ENCODE measurements around the gene HRH3.

The HRH3 gene

GRCh38 chr20:62254021-62254724, 34.1 kb upstream of the HRH3 start:
- Histone ChIP-seq H3K4me1 (ENCODE audit: control insufficient read depth, insufficient read depth, low read length) (no peaks in the 10 kb centered on the region), H3K36me3 (ENCODE audit: control insufficient read depth, insufficient read depth, low read length) (peaks cover 2% of the 10 kb centered on the region), H3K27ac (ENCODE audit: low read depth, low read length) (no peak overlapping the region), H3K9ac (ENCODE audit: low read length) (no peak overlapping the region), H3K27me3 (ENCODE audit: control insufficient read depth, insufficient read depth, low read length) (no peaks in the 10 kb centered on the region), H3K4me3 (ENCODE audit: low read length) (no peak overlapping the region)

GRCh38 chr20:62253398-62253797, 33.3 kb upstream of the HRH3 start:
- no peak overlapping the region for H3K27ac ChIP-seq (ENCODE audit: low read depth, low read length)
- no peak overlapping the region for H3K9ac ChIP-seq (ENCODE audit: low read length)
- peaks cover 2% of the 10 kb centered on the region for H3K36me3 ChIP-seq (ENCODE audit: control insufficient read depth, insufficient read depth, low read length)
- H3K27me3 ChIP-seq (ENCODE audit: control insufficient read depth, insufficient read depth, low read length) = no peaks in the 10 kb centered on the region
- no peaks in the 10 kb centered on the region for H3K4me1 ChIP-seq (ENCODE audit: control insufficient read depth, insufficient read depth, low read length)
- H3K4me3 ChIP-seq (ENCODE audit: low read length) = no peak overlapping the region

- no peaks in the 10 kb centered on the region for H3K4me1 ChIP-seq (ENCODE audit: control insufficient read depth, insufficient read depth, low read length)
- H3K9ac ChIP-seq (ENCODE audit: low read length) = no peak overlapping the region
- H3K27me3 ChIP-seq (ENCODE audit: control insufficient read depth, insufficient read depth, low read length) = no peaks in the 10 kb centered on the region
- peaks cover 2% of the 10 kb centered on the region for H3K36me3 ChIP-seq (ENCODE audit: control insufficient read depth, insufficient read depth, low read length)
- no peak overlapping the region for H3K27ac ChIP-seq (ENCODE audit: low read depth, low read length)
- H3K4me3 ChIP-seq (ENCODE audit: low read length) = no peak overlapping the region
Observed at GRCh38 chr20:62252342-62252966, 32.4 kb upstream of the HRH3 start.

GRCh38 chr20:62248890-62249560, 28.9 kb upstream of the HRH3 start:
- Histone ChIP-seq H3K27ac (ENCODE audit: low read depth, low read length) (no peak overlapping the region), H3K4me3 (ENCODE audit: low read length) (no peak overlapping the region), H3K27me3 (ENCODE audit: control insufficient read depth, insufficient read depth, low read length) (no peaks in the 10 kb centered on the region), H3K4me1 (ENCODE audit: control insufficient read depth, insufficient read depth, low read length) (no peaks in the 10 kb centered on the region), H3K9ac (ENCODE audit: low read length) (no peak overlapping the region), H3K36me3 (ENCODE audit: control insufficient read depth, insufficient read depth, low read length) (no peaks in the 10 kb centered on the region)

GRCh38 chr20:62246872-62247652, 27.0 kb upstream of the HRH3 start:
- no peaks in the 10 kb centered on the region for H3K4me1 ChIP-seq (ENCODE audit: control insufficient read depth, insufficient read depth, low read length)
- no peaks in the 10 kb centered on the region for H3K27me3 ChIP-seq (ENCODE audit: control insufficient read depth, insufficient read depth, low read length)
- H3K9ac ChIP-seq (ENCODE audit: low read length) = no peak overlapping the region
- no peak overlapping the region for H3K27ac ChIP-seq (ENCODE audit: low read depth, low read length)
- no peaks in the 10 kb centered on the region for H3K36me3 ChIP-seq (ENCODE audit: control insufficient read depth, insufficient read depth, low read length)
- no peak overlapping the region for H3K4me3 ChIP-seq (ENCODE audit: low read length)

GRCh38 chr20:62246431-62246830, 26.4 kb upstream of the HRH3 start:
- Histone ChIP-seq H3K27ac (ENCODE audit: low read depth, low read length) (no peak overlapping the region), H3K27me3 (ENCODE audit: control insufficient read depth, insufficient read depth, low read length) (no peaks in the 10 kb centered on the region), H3K36me3 (ENCODE audit: control insufficient read depth, insufficient read depth, low read length) (no peaks in the 10 kb centered on the region), H3K9ac (ENCODE audit: low read length) (no peak overlapping the region), H3K4me3 (ENCODE audit: low read length) (no peak overlapping the region), H3K4me1 (ENCODE audit: control insufficient read depth, insufficient read depth, low read length) (no peaks in the 10 kb centered on the region)

- Histone ChIP-seq H3K4me3 (ENCODE audit: low read length) (no peak overlapping the region), H3K27me3 (ENCODE audit: control insufficient read depth, insufficient read depth, low read length) (no peaks in the 10 kb centered on the region), H3K9ac (ENCODE audit: low read length) (no peak overlapping the region), H3K36me3 (ENCODE audit: control insufficient read depth, insufficient read depth, low read length) (no peaks in the 10 kb centered on the region), H3K4me1 (ENCODE audit: control insufficient read depth, insufficient read depth, low read length) (no peaks in the 10 kb centered on the region), H3K27ac (ENCODE audit: low read depth, low read length) (no peak overlapping the region)
Observed at GRCh38 chr20:62245911-62246280, 25.8 kb upstream of the HRH3 start.

- H3K4me3 ChIP-seq (ENCODE audit: low read length) = no peak overlapping the region
- no peaks in the 10 kb centered on the region for H3K27me3 ChIP-seq (ENCODE audit: control insufficient read depth, insufficient read depth, low read length)
- H3K27ac ChIP-seq (ENCODE audit: low read depth, low read length) = no peak overlapping the region
- H3K4me1 ChIP-seq (ENCODE audit: control insufficient read depth, insufficient read depth, low read length) = no peaks in the 10 kb centered on the region
- no peak overlapping the region for H3K9ac ChIP-seq (ENCODE audit: low read length)
- no peaks in the 10 kb centered on the region for H3K36me3 ChIP-seq (ENCODE audit: control insufficient read depth, insufficient read depth, low read length)
Observed at GRCh38 chr20:62244644-62245108, 24.6 kb upstream of the HRH3 start.

- H3K9ac ChIP-seq (ENCODE audit: low read length) = no peak overlapping the region
- H3K27me3 ChIP-seq (ENCODE audit: control insufficient read depth, insufficient read depth, low read length) = no peaks in the 10 kb centered on the region
- H3K4me3 ChIP-seq (ENCODE audit: low read length) = no peak overlapping the region
- H3K27ac ChIP-seq (ENCODE audit: low read depth, low read length) = no peak overlapping the region
- peaks cover 4% of the 10 kb centered on the region for H3K4me1 ChIP-seq (ENCODE audit: control insufficient read depth, insufficient read depth, low read length)
- no peaks in the 10 kb centered on the region for H3K36me3 ChIP-seq (ENCODE audit: control insufficient read depth, insufficient read depth, low read length)
Observed at GRCh38 chr20:62243906-62244515, 23.9 kb upstream of the HRH3 start.

GRCh38 chr20:62243106-62243505, 23.0 kb upstream of the HRH3 start:
- H3K4me1 ChIP-seq (ENCODE audit: control insufficient read depth, insufficient read depth, low read length) = peaks cover 4% of the 10 kb centered on the region
- H3K36me3 ChIP-seq (ENCODE audit: control insufficient read depth, insufficient read depth, low read length) = no peaks in the 10 kb centered on the region
- H3K27me3 ChIP-seq (ENCODE audit: control insufficient read depth, insufficient read depth, low read length) = no peaks in the 10 kb centered on the region
- H3K27ac ChIP-seq (ENCODE audit: low read depth, low read length) = no peak overlapping the region
- no peak overlapping the region for H3K4me3 ChIP-seq (ENCODE audit: low read length)
- H3K9ac ChIP-seq (ENCODE audit: low read length) = no peak overlapping the region

GRCh38 chr20:62242176-62242575, 22.1 kb upstream of the HRH3 start:
- H3K27me3 ChIP-seq (ENCODE audit: control insufficient read depth, insufficient read depth, low read length) = no peaks in the 10 kb centered on the region
- H3K4me1 ChIP-seq (ENCODE audit: control insufficient read depth, insufficient read depth, low read length) = peaks cover 6% of the 10 kb centered on the region
- no peaks in the 10 kb centered on the region for H3K36me3 ChIP-seq (ENCODE audit: control insufficient read depth, insufficient read depth, low read length)
- H3K9ac ChIP-seq (ENCODE audit: low read length) = no peak overlapping the region
- no peak overlapping the region for H3K27ac ChIP-seq (ENCODE audit: low read depth, low read length)
- H3K4me3 ChIP-seq (ENCODE audit: low read length) = no peak overlapping the region

GRCh38 chr20:62241506-62241905, 21.4 kb upstream of the HRH3 start:
- H3K27ac ChIP-seq (ENCODE audit: low read depth, low read length) = no peak overlapping the region
- H3K4me1 ChIP-seq (ENCODE audit: control insufficient read depth, insufficient read depth, low read length) = peaks cover 6% of the 10 kb centered on the region
- H3K27me3 ChIP-seq (ENCODE audit: control insufficient read depth, insufficient read depth, low read length) = no peaks in the 10 kb centered on the region
- H3K36me3 ChIP-seq (ENCODE audit: control insufficient read depth, insufficient read depth, low read length) = no peaks in the 10 kb centered on the region
- no peak overlapping the region for H3K4me3 ChIP-seq (ENCODE audit: low read length)
- H3K9ac ChIP-seq (ENCODE audit: low read length) = no peak overlapping the region
